SK-N-SH treated with all-trans-retinoic acid at 6 μM for 48 hours (cell line): ENCODE measurements around the gene HOXD3.

Experiments
- ATAC-seq: fragments of 200-7000 bp; cut with Tn5 transposase; 3 replicates; pipeline ENCODE4 v1.9.1; 2020; ENCODE audit warnings: mild to moderate bottlenecking, moderate library complexity
- ARNTL ChIP-seq: fragments of 450-650 bp; formaldehyde crosslinking; IDR thresholded peaks from 2 replicates; pipeline ENCODE4 v1.5.0; 2020; ENCODE audit warnings: low read depth, mild to moderate bottlenecking, moderate library complexity, borderline replicate concordance
- BACH2 ChIP-seq: fragments of 250-450 bp; sonication (Bioruptor Pico); IDR thresholded peaks from 2 replicates; pipeline ENCODE4 v1.9.0; 2021; ENCODE audit warnings: mild to moderate bottlenecking, borderline replicate concordance
- ESRRG ChIP-seq: fragments of 250-450 bp; sonication (Bioruptor Pico); IDR thresholded peaks from 2 replicates; pipeline ENCODE4 v1.6.1; 2021; ENCODE audit warnings: mild to moderate bottlenecking
- GLIS3 ChIP-seq: fragments of 250-450 bp; sonication (Bioruptor Pico); IDR thresholded peaks from 2 replicates; pipeline ENCODE4 v1.5.0; 2020; ENCODE audit warnings: mild to moderate bottlenecking, moderate library complexity
- ISL1 ChIP-seq: fragments of 250-450 bp; sonication (Bioruptor Pico); IDR thresholded peaks from 2 replicates; pipeline ENCODE4 v2.1.2; 2022; ENCODE audit warnings: mild to moderate bottlenecking, moderate library complexity
- OSR1 ChIP-seq: fragments of 250-450 bp; sonication (Bioruptor Pico); IDR thresholded peaks from 2 replicates; pipeline ENCODE4 v1.8.0; 2022; ENCODE audit warnings: moderate library complexity, mild to moderate bottlenecking, inconsistent platforms
- PPARA ChIP-seq: fragments of 250-450 bp; sonication (Bioruptor Pico); IDR thresholded peaks from 2 replicates; pipeline ENCODE4 v1.5.0; 2020; ENCODE audit warnings: mild to moderate bottlenecking, borderline replicate concordance
- RARB ChIP-seq: fragments of 250-450 bp; sonication (Bioruptor Pico); IDR thresholded peaks from 2 replicates; pipeline ENCODE4 v1.8.0; 2021; ENCODE audit warnings: mild to moderate bottlenecking, moderate library complexity
- SNAI2 ChIP-seq: fragments of 250-450 bp; sonication (Bioruptor Pico); IDR thresholded peaks from 2 replicates; pipeline ENCODE4 v1.5.0; 2020; ENCODE audit warnings: mild to moderate bottlenecking, moderate library complexity
- TCF4 ChIP-seq: fragments of 250-450 bp; sonication (Bioruptor Pico); IDR thresholded peaks from 2 replicates; pipeline ENCODE4 v1.8.0; 2021; ENCODE audit warnings: mild to moderate bottlenecking, moderate library complexity, borderline replicate concordance
- TOX ChIP-seq: fragments of 250-450 bp; sonication (Bioruptor Pico); IDR thresholded peaks from 2 replicates; pipeline ENCODE4 v1.8.0; 2021; ENCODE audit warnings: mild to moderate bottlenecking, moderate library complexity, borderline replicate concordance
- ZC3H10 ChIP-seq: fragments of 250-450 bp; sonication (Bioruptor Pico); IDR thresholded peaks from 2 replicates; pipeline ENCODE4 v1.5.1; 2021; ENCODE audit warnings: mild to moderate bottlenecking, moderate library complexity
- ZFP3 ChIP-seq: fragments of 250-450 bp; sonication (Bioruptor Pico); IDR thresholded peaks from 2 replicates; pipeline ENCODE4 v1.5.0; 2020; ENCODE audit warnings: mild to moderate bottlenecking, moderate library complexity
- ZFP30 ChIP-seq: fragments of 450-650 bp; formaldehyde crosslinking; IDR thresholded peaks from 2 replicates; pipeline ENCODE4 v1.5.0; 2022; ENCODE audit warnings: mild to moderate bottlenecking, moderate library complexity
- ZNF565 ChIP-seq: fragments of 450-650 bp; formaldehyde crosslinking; conservative IDR thresholded peaks from 2 replicates; pipeline ENCODE4 v1.5.0; 2020; ENCODE audit warnings: low read depth, mild to moderate bottlenecking, moderate library complexity
- ZNF70 ChIP-seq: fragments of 450-650 bp; formaldehyde crosslinking; IDR thresholded peaks from 2 replicates; pipeline ENCODE4 v1.5.0; 2020; ENCODE audit warnings: mild to moderate bottlenecking, moderate library complexity
- ZNF8 ChIP-seq: fragments of 450-650 bp; formaldehyde crosslinking; IDR thresholded peaks from 2 replicates; pipeline ENCODE4 v1.5.0; 2020; ENCODE audit warnings: mild to moderate bottlenecking, moderate library complexity
- TF ChIP-seq, protein P1 (sequence below): fragments of 250-450 bp; sonication (Bioruptor Pico); IDR thresholded peaks from 2 replicates; pipeline ENCODE4 v1.8.0; 2021; ENCODE audit warnings: low read depth, mild to moderate bottlenecking, moderate library complexity, borderline replicate concordance
- TF ChIP-seq, protein P2 (sequence below): fragments of 250-450 bp; sonication (Bioruptor Pico); IDR thresholded peaks from 2 replicates; pipeline ENCODE4 v1.5.0; 2020; ENCODE audit warnings: mild to moderate bottlenecking, moderate library complexity
- TF ChIP-seq, protein P3 (sequence below): fragments of 250-450 bp; sonication (Bioruptor Pico); IDR thresholded peaks from 2 replicates; pipeline ENCODE4 v1.5.1; 2021; ENCODE audit warnings: mild to moderate bottlenecking, moderate library complexity
- TF ChIP-seq, protein P4 (sequence below): fragments of 250-450 bp; sonication (Bioruptor Pico); IDR thresholded peaks from 2 replicates; pipeline ENCODE4 v1.8.0; 2020; ENCODE audit warnings: mild to moderate bottlenecking, moderate library complexity, borderline replicate concordance
- TF ChIP-seq, protein P5 (sequence below): fragments of 250-450 bp; sonication (Bioruptor Pico); IDR thresholded peaks from 2 replicates; pipeline ENCODE4 v1.5.1; 2020; ENCODE audit warnings: low read depth, mild to moderate bottlenecking, moderate library complexity

Gene HOXD3

DNA sequence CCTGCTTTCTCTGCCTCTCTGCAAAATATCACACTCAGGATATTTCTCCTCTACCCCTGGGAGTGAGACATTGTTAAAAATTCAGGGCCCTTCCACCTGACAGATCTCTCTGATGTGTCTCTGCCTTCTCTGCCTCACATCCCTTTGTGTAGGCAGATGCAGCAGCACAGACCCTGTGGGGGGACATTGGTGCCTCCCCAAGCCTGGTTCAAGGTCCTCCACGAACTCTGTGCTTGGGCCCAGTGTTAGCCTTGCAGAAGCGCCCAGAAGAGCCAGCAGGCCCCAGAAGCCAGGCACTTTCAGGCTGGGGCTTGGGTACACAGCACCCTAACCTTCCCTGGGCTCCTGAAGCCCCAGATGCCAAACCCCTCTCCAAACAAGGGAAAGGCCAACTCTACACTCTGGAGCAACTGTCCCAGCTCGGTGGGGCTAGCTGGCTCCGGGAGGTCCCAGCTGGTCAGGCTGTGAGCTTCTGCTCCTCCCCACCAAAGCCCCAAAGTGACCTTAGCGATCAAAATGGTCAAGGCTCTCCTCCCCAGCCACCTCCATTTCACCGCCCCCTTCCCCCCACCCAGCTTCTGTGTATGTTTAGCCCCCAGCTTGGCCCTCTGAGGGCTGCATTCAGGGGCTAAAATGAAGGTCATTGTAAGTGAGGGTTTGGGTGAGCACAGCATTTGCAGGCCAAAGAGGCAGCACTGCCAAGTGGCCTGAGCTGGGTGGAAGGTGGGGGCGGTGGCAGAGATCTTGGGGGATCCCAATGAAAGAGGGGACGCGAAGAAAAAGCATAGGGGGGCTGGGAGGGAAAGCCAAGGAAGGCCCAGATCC is 31.9 kb upstream of the HOXD3 start (continued):
- TF ChIP-seq ZFP30 (CRISPR knock-in tag) (no peak), RARB (CRISPR knock-in tag) (no peak), OSR1 (no peak)

DNA sequence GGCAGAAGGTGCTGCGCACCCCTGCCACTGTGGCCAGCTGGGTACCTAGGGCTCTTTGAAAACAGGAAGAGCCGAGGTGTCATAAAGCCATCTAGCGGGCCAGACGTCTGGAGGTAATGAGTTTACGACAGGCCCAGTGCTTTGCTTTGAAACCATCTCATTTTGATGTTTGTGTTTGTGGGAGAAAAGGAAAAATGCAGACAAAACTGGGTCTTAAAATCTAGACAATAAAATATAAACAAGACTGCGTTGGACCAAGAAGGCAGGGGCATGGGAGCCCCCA is 31.4 kb upstream of the HOXD3 start:
- TF ChIP-seq TCF4, result no peak
- no peak for TF ChIP-seq ARNTL
- TF ChIP-seq, protein P1, sequence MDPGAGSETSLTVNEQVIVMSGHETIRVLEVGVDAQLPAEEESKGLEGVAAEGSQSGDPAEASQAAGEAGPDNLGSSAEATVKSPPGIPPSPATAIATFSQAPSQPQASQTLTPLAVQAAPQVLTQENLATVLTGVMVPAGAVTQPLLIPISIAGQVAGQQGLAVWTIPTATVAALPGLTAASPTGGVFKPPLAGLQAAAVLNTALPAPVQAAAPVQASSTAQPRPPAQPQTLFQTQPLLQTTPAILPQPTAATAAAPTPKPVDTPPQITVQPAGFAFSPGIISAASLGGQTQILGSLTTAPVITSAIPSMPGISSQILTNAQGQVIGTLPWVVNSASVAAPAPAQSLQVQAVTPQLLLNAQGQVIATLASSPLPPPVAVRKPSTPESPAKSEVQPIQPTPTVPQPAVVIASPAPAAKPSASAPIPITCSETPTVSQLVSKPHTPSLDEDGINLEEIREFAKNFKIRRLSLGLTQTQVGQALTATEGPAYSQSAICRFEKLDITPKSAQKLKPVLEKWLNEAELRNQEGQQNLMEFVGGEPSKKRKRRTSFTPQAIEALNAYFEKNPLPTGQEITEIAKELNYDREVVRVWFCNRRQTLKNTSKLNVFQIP (CRISPR knock-in tag), result no peak
- TF ChIP-seq ESRRG (CRISPR knock-in tag), result no peak
- no peak for TF ChIP-seq ZNF70 (CRISPR knock-in tag)
- no peak for TF ChIP-seq SNAI2 (CRISPR knock-in tag)
- TF ChIP-seq ZFP30 (CRISPR knock-in tag), result no peak
- no peak for TF ChIP-seq ZNF565 (CRISPR knock-in tag)
- TF ChIP-seq ZNF8 (CRISPR knock-in tag), result no peak
- TF ChIP-seq PPARA (CRISPR knock-in tag), result no peak
- TF ChIP-seq GLIS3 (CRISPR knock-in tag), result no peak
- no peak for TF ChIP-seq ZFP3
- TF ChIP-seq, protein P2, sequence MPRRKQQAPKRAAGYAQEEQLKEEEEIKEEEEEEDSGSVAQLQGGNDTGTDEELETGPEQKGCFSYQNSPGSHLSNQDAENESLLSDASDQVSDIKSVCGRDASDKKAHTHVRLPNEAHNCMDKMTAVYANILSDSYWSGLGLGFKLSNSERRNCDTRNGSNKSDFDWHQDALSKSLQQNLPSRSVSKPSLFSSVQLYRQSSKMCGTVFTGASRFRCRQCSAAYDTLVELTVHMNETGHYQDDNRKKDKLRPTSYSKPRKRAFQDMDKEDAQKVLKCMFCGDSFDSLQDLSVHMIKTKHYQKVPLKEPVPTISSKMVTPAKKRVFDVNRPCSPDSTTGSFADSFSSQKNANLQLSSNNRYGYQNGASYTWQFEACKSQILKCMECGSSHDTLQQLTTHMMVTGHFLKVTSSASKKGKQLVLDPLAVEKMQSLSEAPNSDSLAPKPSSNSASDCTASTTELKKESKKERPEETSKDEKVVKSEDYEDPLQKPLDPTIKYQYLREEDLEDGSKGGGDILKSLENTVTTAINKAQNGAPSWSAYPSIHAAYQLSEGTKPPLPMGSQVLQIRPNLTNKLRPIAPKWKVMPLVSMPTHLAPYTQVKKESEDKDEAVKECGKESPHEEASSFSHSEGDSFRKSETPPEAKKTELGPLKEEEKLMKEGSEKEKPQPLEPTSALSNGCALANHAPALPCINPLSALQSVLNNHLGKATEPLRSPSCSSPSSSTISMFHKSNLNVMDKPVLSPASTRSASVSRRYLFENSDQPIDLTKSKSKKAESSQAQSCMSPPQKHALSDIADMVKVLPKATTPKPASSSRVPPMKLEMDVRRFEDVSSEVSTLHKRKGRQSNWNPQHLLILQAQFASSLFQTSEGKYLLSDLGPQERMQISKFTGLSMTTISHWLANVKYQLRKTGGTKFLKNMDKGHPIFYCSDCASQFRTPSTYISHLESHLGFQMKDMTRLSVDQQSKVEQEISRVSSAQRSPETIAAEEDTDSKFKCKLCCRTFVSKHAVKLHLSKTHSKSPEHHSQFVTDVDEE (CRISPR knock-in tag), result no peak
- TF ChIP-seq, protein P3, sequence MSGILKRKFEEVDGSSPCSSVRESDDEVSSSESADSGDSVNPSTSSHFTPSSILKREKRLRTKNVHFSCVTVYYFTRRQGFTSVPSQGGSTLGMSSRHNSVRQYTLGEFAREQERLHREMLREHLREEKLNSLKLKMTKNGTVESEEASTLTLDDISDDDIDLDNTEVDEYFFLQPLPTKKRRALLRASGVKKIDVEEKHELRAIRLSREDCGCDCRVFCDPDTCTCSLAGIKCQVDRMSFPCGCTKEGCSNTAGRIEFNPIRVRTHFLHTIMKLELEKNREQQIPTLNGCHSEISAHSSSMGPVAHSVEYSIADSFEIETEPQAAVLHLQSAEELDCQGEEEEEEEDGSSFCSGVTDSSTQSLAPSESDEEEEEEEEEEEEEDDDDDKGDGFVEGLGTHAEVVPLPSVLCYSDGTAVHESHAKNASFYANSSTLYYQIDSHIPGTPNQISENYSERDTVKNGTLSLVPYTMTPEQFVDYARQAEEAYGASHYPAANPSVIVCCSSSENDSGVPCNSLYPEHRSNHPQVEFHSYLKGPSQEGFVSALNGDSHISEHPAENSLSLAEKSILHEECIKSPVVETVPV (CRISPR knock-in tag), result no peak
- no peak for TF ChIP-seq OSR1
- no peak for TF ChIP-seq RARB (CRISPR knock-in tag)
- TF ChIP-seq TOX (CRISPR knock-in tag), result no peak
- no peak for ATAC-seq

DNA sequence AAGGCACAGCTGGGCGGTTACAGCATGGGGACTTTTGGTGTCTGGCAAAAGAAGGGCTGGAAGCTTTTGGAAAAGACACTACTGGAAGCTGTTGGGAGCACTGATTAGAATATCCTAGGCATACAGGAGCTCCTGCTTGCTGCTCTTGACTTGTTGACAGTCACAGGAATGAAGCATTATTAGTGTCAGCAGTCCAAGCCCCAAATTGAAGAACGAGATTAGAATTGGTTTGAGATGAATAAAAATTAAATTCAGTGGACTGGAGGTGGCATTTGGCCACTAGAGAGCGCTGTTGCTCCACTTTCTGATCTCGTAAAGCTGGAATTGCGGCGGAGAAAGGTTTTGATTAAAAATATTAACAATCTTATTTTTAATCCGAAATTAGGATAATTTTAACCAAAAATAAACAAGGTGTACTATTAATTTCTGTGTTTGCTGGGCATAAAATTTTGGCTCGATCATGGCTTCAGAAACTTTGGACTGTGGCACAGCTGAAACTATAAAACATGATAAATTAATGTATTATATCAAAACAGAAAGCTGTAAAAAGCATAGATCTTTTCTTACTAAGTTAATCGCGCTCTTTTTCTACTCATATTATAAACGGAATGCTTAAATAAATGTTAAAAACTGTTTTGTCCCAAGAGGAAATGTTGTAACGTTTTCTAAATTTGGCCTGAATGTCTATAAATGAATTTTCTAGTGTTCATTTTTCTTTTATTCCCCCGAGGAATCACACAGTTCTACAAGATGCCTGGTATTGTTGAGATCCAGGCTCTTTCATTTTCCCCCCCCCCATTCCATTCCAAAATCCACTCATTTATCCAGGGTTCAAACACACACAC is 30.0 kb upstream of the HOXD3 start:
- no peak for ATAC-seq
- no peak for TF ChIP-seq ZNF565 (CRISPR knock-in tag)
- 0 out of 2 replicates have a peak, but pooled peaks have one; percentile 9 for TF ChIP-seq TCF4

DNA sequence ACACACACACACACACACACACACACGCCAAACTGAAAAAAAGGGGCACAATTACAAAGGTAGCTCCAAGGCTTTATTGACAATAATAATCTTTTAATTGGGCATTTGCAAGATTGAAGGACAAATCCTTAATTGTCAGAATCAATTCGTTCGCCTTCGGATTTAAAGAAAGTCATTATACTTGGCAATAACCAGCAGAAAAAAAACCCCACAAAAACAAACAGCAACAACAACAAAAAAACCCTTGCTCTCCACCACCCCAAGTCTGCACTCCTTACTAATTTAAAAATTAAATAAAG is 29.4 kb upstream of the HOXD3 start:
- no peak for ATAC-seq
- TF ChIP-seq ZFP3 (no peak), ISL1 (CRISPR knock-in tag) (no peak), BACH2 (CRISPR knock-in tag) (no peak), ZC3H10 (CRISPR knock-in tag) (no peak), PPARA (CRISPR knock-in tag) (no peak), SNAI2 (CRISPR knock-in tag) (no peak), ZFP30 (CRISPR knock-in tag) (no peak), ZNF8 (CRISPR knock-in tag) (no peak), GLIS3 (CRISPR knock-in tag) (no peak), ARNTL (no peak), TOX (CRISPR knock-in tag) (no peak), OSR1 (no peak), ZNF70 (CRISPR knock-in tag) (no peak)
- TF ChIP-seq, protein P4, sequence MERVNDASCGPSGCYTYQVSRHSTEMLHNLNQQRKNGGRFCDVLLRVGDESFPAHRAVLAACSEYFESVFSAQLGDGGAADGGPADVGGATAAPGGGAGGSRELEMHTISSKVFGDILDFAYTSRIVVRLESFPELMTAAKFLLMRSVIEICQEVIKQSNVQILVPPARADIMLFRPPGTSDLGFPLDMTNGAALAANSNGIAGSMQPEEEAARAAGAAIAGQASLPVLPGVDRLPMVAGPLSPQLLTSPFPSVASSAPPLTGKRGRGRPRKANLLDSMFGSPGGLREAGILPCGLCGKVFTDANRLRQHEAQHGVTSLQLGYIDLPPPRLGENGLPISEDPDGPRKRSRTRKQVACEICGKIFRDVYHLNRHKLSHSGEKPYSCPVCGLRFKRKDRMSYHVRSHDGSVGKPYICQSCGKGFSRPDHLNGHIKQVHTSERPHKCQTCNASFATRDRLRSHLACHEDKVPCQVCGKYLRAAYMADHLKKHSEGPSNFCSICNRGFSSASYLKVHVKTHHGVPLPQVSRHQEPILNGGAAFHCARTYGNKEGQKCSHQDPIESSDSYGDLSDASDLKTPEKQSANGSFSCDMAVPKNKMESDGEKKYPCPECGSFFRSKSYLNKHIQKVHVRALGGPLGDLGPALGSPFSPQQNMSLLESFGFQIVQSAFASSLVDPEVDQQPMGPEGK, result no peak
- TF ChIP-seq, protein P1 (CRISPR knock-in tag), result no peak
- TF ChIP-seq, protein P5, sequence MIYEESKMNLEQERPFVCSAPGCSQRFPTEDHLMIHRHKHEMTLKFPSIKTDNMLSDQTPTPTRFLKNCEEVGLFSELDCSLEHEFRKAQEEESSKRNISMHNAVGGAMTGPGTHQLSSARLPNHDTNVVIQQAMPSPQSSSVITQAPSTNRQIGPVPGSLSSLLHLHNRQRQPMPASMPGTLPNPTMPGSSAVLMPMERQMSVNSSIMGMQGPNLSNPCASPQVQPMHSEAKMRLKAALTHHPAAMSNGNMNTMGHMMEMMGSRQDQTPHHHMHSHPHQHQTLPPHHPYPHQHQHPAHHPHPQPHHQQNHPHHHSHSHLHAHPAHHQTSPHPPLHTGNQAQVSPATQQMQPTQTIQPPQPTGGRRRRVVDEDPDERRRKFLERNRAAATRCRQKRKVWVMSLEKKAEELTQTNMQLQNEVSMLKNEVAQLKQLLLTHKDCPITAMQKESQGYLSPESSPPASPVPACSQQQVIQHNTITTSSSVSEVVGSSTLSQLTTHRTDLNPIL, result no peak
- TF ChIP-seq, protein P3 (CRISPR knock-in tag), result no peak
